GM19043 (cell line): ENCODE results near the gene SETD7.

Source experiments
- ATAC-seq: cut with Tn5 transposase; IDR thresholded peaks from one replicate; pipeline ENCODE4 v1.9.1; 2021; ENCODE audit warnings: low read depth; ENCODE audit not compliant: unreplicated experiment

SETD7 gene

GRCh38 chr4:139556071-139556723 is at the start of gene SETD7:
Gene SETD7, minus strand, starts transcription at chr4:139556219. Its CDS starts 82 bp downstream, at chr4:139556137.
- peak; percentile 26 for ATAC-seq

- no peak for ATAC-seq
Measured at GRCh38 chr4:139605516-139605915, 49.5 kb upstream of the SETD7 start.

- ATAC-seq: no peak
Measured at GRCh38 chr4:139603576-139604410, 47.8 kb upstream of the SETD7 start.

GRCh38 chr4:139602776-139603360 is 46.8 kb upstream of the SETD7 start:
- ATAC-seq: no peak

- ATAC-seq: no peak
Measured at GRCh38 chr4:139600662-139601061, 44.6 kb upstream of the SETD7 start.

- ATAC-seq: no peak
Measured at GRCh38 chr4:139599594-139600374, 43.8 kb upstream of the SETD7 start.

GRCh38 chr4:139599076-139599475 is 43.1 kb upstream of the SETD7 start:
- no peak for ATAC-seq

- no peak for ATAC-seq
Measured at GRCh38 chr4:139596684-139597279, 40.8 kb upstream of the SETD7 start.

GRCh38 chr4:139596034-139596683 is 40.1 kb upstream of the SETD7 start:
- ATAC-seq: no peak

- no peak for ATAC-seq
Measured at GRCh38 chr4:139594591-139595185, 38.7 kb upstream of the SETD7 start.

- ATAC-seq: no peak
Measured at GRCh38 chr4:139593091-139593564, 37.1 kb upstream of the SETD7 start.

GRCh38 chr4:139589336-139590018 is 33.5 kb upstream of the SETD7 start:
- no peak for ATAC-seq

GRCh38 chr4:139587446-139587845 is 31.4 kb upstream of the SETD7 start:
- ATAC-seq: no peak

GRCh38 chr4:139585473-139585872 is 29.5 kb upstream of the SETD7 start:
- ATAC-seq: no peak

- ATAC-seq: no peak
Measured at GRCh38 chr4:139584784-139585183, 28.8 kb upstream of the SETD7 start.

- ATAC-seq: no peak
Measured at GRCh38 chr4:139584013-139584412, 28.0 kb upstream of the SETD7 start.

- no peak for ATAC-seq
Measured at GRCh38 chr4:139582044-139582443, 26.0 kb upstream of the SETD7 start.

GRCh38 chr4:139581096-139581495 is 25.1 kb upstream of the SETD7 start:
- ATAC-seq: no peak

- ATAC-seq: no peak
Measured at GRCh38 chr4:139576219-139576618, 20.2 kb upstream of the SETD7 start.
